ENCODE measurements around the gene ATXN7L2.

GRCh38 chr1:109479901-109480300 lies 3.8 kb upstream of the ATXN7L2 start:
- TF ChIP-seq CTCF (IDR thresholded peaks at IDR 0.05), result no peak
- no peak for TF ChIP-seq POLR2A (IDR thresholded peaks at IDR 0.05)

Measured in heart left ventricle (tissue), 13 donors.